HL-60 (cell line): ENCODE data around the gene DPAGT1.

Source experiments
- DNase-seq, 2 experiments: peaks; one replicate each; pipeline ENCODE4 v3.0.0-alpha.2; 2010 to 2020; ENCODE audit warnings: low read depth in 1 of 2, low spot score in 1 of 2
- H3K27ac ChIP-seq: fragments of 250-450 bp; sonication (Bioruptor Pico); replicated peaks from 2 replicates; pipeline ENCODE4 v1.5.1; 2020; ENCODE audit warnings: mild to moderate bottlenecking, moderate library complexity
- H3K27me3 ChIP-seq: fragments of 250-450 bp; sonication (Bioruptor Pico); 2 replicates; pipeline ENCODE4 v1.5.1; 2021; ENCODE audit warnings: mild to moderate bottlenecking, moderate library complexity; ENCODE audit not compliant: insufficient read depth, poor library complexity, severe bottlenecking
- H3K4me3 ChIP-seq: replicated peaks from 2 replicates; pipeline ENCODE4 v1.5.1; 2011; ENCODE audit warnings: mild to moderate bottlenecking, control low read depth, low read length; ENCODE audit not compliant: insufficient read depth
- GABPA ChIP-seq: IDR thresholded peaks from 2 replicates; pipeline ENCODE4 v1.6.1; 2012; ENCODE audit warnings: low read depth
- POLR2AphosphoS5 ChIP-seq: IDR thresholded peaks from 2 replicates; pipeline ENCODE4 v1.6.1; 2012; ENCODE audit warnings: low read depth
- REST ChIP-seq: IDR thresholded peaks from 2 replicates; pipeline ENCODE4 v1.6.1; 2012; ENCODE audit warnings: low read depth; ENCODE audit not compliant: insufficient replicate concordance
- SPI1 ChIP-seq: IDR thresholded peaks from 2 replicates; pipeline ENCODE4 v1.6.1; 2012; ENCODE audit warnings: low read depth, mild to moderate bottlenecking, borderline replicate concordance
- TF ChIP-seq, protein P1 (sequence below): IDR thresholded peaks from one replicate; pipeline ENCODE4 v1.5.1; 2011; ENCODE audit warnings: low read length, control low read depth, inconsistent platforms; ENCODE audit not compliant: insufficient read depth

The DPAGT1 gene

DNA sequence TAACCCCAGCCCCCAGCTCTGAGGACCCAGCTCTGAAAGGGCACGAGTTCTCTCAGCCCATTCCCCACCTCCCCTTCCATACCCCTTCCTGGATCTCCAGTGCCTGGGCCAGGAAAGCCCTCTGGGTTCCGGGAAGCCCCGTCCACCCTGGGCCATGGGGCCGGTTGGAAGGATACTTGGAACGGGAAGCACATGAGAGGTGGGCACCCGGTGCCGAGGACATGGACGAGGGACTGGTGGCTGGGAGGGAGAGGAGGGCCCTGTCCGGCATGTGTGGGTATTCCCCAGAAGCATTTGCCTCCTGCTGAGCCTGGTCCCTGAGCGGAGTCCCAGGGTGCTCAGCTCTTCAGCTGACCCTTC is 14.6 kb upstream of the DPAGT1 start:
- H3K27ac ChIP-seq: peak overlapping the region; percentile 73
- no peak for DNase-seq
- no peak overlapping the region for H3K4me3 ChIP-seq
- H3K27me3 ChIP-seq: no peaks in the 10 kb centered on the region
- TF ChIP-seq REST (no peak), SPI1 (no peak), GABPA (no peak), POLR2AphosphoS5 (no peak)
- TF ChIP-seq, protein P1, sequence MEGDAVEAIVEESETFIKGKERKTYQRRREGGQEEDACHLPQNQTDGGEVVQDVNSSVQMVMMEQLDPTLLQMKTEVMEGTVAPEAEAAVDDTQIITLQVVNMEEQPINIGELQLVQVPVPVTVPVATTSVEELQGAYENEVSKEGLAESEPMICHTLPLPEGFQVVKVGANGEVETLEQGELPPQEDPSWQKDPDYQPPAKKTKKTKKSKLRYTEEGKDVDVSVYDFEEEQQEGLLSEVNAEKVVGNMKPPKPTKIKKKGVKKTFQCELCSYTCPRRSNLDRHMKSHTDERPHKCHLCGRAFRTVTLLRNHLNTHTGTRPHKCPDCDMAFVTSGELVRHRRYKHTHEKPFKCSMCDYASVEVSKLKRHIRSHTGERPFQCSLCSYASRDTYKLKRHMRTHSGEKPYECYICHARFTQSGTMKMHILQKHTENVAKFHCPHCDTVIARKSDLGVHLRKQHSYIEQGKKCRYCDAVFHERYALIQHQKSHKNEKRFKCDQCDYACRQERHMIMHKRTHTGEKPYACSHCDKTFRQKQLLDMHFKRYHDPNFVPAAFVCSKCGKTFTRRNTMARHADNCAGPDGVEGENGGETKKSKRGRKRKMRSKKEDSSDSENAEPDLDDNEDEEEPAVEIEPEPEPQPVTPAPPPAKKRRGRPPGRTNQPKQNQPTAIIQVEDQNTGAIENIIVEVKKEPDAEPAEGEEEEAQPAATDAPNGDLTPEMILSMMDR: no peak

GRCh38 chr11:119115484-119116234 is 14.0 kb upstream of the DPAGT1 start:
- H3K4me3 ChIP-seq: peak overlapping the region; percentile 1; the same call in 1 of the 2 replicates
- TF ChIP-seq SPI1 (no peak), POLR2AphosphoS5 (no peak), GABPA (no peak), REST (no peak)
- TF ChIP-seq, protein P1: no peak
- no peaks in the 10 kb centered on the region for H3K27me3 ChIP-seq
- DNase-seq: peak in 1 of 2 experiments; percentile 77
- H3K27ac ChIP-seq: peak overlapping the region; percentile 73

GRCh38 chr11:119114351-119114750 is 12.7 kb upstream of the DPAGT1 start:
- H3K27ac ChIP-seq: no peak overlapping the region
- TF ChIP-seq SPI1 (no peak), REST (no peak), GABPA (no peak), POLR2AphosphoS5 (no peak)
- TF ChIP-seq, protein P1: no peak
- no peaks in the 10 kb centered on the region for H3K27me3 ChIP-seq
- H3K4me3 ChIP-seq: no peak overlapping the region
- DNase-seq: no peak
